HG03354 (cell line): Measurements from ENCODE around the gene CPT1B.
"Not testable (repeated sequence)": the region's sequence is repeated elsewhere in the genome, so short reads cannot be mapped to it uniquely, and the experiment has no call there.

ENCODE experiments used
- ATAC-seq: cut with Tn5 transposase; IDR thresholded peaks from one replicate; pipeline ENCODE4 v1.9.1; 2021; ENCODE audit warnings: mild to moderate bottlenecking; ENCODE audit not compliant: unreplicated experiment, poor library complexity, severe bottlenecking

The CPT1B gene

DNA sequence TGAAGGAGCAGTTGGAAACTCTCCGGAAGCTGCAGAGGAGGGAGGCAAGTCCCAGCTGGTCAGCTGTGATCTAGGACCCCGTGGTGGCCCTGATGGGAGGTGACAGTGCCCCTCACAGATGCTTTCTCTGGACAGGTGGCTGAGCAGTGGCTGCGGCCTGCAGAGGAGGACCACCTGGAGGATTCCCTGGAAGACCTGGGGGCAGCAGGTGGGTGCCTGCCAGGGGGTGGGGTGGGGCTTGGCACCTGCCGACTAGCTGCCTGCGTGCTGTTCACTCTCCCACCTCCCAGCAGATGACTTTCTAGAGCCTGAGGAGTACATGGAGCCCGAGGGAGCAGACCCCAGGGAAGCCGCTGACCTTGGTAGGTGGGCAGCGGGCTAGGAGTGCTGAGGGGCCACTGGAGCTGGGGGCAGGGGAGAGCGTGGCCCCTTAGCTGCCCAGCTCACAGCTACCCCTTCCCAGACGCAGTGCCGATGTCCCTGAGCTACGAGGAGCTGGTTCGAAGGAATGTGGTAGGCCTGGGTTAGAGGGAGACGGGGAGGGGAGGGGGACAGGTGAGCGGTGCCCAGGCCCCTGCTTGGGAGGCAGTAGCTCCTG, 55.9 kb downstream of the CPT1B start:
- no peak for ATAC-seq

DNA sequence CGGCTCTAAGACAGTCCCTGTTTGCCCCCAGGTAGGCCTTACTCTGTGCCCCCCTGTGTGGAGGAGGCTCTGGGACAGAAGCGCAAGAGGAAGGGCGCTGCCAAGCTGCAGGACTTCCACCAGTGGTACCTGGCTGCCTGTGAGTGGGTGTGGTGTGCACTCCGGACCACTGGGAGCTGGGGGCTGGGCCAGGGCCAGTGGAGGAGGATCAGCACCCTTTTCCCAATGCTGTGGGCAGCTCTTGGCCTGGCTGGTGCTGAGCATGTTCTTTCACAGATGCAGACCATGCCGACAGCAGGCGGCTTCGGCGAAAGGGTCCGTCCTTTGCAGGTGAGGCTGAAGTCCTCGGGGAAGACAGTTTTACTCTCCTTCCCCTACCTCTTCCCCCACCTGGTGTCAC, 56.5 kb downstream of the CPT1B start:
- no peak for ATAC-seq

DNA sequence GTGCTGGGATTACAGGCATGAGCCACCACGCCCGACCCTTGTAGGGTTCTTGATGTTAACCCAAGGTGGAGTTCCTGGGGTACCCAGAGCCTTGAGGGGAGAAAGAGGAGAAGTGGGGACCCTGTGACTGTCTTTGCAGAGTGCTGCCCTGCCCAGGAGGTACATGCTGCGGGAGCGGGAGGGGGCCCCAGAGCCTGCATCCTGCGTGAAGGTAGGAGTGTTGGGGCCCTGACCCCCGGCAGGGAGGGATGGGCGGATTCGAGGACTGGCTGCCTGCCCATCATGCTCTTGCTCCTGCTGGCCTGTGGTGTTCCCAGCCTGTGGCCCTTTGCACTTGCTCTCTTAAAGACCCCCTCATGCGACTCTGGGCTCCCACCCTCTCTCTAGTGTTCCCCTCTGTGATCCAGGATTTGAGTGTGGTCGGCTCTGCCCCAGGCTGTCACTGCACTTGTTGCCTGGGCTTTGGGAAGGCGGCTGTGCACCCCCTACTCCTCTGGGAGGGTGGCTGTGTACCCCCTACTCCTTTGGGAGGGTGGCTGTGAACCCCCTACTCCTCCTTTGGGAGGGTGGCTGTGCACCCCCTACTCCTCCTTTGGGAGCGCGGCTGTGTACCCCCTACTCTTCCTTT, 57.3 kb downstream of the CPT1B start:
- ATAC-seq: no peak

DNA sequence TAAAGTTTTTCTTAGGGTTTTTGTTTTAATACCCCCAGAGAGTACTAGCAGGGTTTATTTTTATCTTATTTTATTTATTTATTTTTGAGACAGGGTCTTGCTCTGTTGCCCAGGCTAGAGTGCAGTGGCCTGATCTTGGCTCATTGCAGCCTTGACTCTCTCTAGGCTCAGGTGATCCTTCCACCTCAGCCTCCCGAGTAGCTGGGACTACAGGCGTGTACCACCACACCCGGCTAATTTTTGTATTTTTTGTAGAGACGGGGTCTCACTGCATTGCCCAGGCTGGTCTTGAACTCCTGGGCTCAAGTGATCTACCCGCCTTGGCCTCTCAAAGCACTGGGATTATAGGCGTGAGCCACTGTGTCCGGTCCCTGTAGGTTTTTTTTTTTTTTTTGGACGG, 58.0 kb downstream of the CPT1B start:
- not testable (repeated sequence) for ATAC-seq

DNA sequence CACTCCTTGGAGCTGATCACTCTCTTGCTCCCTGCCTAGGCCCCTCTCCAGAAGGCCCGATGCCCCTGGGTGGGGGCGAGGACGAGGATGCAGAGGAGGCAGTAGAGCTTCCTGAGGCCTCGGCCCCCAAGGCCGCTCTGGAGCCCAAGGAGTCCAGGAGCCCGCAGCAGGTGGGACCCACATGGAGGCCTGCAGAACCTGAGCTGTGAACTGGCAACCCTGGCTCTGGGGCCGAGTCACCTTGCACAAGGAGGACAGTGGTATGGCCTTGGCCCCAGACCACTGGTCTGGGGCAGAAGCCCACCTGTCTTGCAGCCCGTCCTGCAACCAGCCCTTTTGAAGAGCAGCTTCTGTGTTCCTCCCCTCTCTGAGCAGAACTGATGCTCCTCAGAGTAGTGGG, 59.1 kb downstream of the CPT1B start:
- no peak for ATAC-seq
